22Rv1 (cell line): Measurements from ENCODE around the gene NRXN2.

Experiments used
- H3K27ac ChIP-seq: fragments of 450-650 bp; 2 replicates; pipeline ENCODE4 v1.5.1; 2017
- ZFX ChIP-seq: fragments of 450-650 bp; IDR thresholded peaks from 2 replicates; pipeline ENCODE4 v1.6.1; 2017; ENCODE audit warnings: antibody characterized with exemption, borderline replicate concordance
- TF ChIP-seq, protein P1 (sequence below): fragments of 450-650 bp; IDR thresholded peaks from 2 replicates; pipeline ENCODE4 v1.5.1; 2017; ENCODE audit warnings: mild to moderate bottlenecking

NRXN2 gene

DNA sequence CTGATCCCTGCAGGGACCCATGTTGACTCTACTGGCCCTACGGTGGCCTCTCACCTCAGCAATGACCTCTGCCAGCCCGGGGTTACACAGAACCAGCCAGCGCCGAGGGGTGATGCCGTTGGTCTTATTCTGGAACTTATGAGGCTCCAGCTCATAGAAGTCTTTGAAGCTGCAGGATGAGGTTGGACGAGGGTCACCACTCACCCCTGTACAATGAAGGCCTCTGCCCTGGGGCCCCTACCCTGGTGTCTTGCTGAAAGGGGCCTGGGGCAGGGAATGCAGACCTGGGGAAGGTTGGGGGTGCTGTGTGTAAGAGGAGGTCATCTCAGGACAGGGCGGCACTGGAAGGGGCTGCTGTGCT, 30.0 kb upstream of the NRXN2 start:
- no peak overlapping the region for H3K27ac ChIP-seq
- TF ChIP-seq, protein P1, sequence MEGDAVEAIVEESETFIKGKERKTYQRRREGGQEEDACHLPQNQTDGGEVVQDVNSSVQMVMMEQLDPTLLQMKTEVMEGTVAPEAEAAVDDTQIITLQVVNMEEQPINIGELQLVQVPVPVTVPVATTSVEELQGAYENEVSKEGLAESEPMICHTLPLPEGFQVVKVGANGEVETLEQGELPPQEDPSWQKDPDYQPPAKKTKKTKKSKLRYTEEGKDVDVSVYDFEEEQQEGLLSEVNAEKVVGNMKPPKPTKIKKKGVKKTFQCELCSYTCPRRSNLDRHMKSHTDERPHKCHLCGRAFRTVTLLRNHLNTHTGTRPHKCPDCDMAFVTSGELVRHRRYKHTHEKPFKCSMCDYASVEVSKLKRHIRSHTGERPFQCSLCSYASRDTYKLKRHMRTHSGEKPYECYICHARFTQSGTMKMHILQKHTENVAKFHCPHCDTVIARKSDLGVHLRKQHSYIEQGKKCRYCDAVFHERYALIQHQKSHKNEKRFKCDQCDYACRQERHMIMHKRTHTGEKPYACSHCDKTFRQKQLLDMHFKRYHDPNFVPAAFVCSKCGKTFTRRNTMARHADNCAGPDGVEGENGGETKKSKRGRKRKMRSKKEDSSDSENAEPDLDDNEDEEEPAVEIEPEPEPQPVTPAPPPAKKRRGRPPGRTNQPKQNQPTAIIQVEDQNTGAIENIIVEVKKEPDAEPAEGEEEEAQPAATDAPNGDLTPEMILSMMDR, result no peak
- no peak for TF ChIP-seq ZFX

DNA sequence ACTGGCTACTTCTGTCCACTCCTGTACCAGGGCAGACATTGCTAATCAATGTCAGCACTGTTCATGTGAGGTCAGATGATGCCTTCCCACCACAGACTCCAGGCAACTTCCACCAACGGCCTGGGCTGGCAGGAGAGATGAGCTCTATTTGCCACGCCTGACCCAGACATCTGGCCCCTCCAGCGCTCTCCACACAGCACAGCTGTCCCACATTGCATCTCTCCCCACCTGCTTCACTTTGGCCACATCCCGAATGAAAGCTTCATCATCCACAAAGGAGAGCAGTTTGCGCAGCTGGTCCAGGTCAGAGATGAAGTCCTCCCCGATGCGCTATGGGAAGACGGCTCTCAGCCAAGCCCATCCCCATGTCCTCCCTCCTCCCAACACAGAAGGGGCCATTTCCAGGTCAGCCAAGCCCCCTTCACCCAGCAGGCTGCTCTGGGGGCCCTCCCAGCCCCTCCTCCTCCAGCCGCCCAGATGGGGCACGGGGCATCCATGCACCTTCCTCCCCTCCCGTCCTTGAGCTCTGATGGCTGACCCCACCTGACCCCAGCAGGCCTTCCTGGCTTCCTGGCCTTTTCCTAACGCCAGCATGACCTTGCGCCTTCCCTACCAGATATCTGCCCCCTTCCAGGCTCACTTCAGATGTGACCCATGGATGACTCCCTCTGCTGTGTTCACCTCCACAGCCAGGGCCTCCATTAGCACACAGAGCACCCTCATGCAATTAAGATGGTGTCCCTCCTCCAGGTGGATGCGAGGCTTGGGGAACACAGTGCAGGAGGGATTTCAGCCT, 29.4 kb upstream of the NRXN2 start:
- TF ChIP-seq, protein P1, result no peak
- no peak for TF ChIP-seq ZFX
- no peak overlapping the region for H3K27ac ChIP-seq

- TF ChIP-seq, protein P1, result no peak
- TF ChIP-seq ZFX, result no peak
- H3K27ac ChIP-seq, result no peak overlapping the region
Measured at GRCh38 chr11:64751580-64751979, 28.6 kb upstream of the NRXN2 start.

- no peak overlapping the region for H3K27ac ChIP-seq
- TF ChIP-seq, protein P1, result no peak
- no peak for TF ChIP-seq ZFX
Measured at GRCh38 chr11:64751136-64751535, 28.1 kb upstream of the NRXN2 start.

GRCh38 chr11:64750361-64751054, 27.5 kb upstream of the NRXN2 start:
- no peak overlapping the region for H3K27ac ChIP-seq
- TF ChIP-seq ZFX, result no peak
- TF ChIP-seq, protein P1, result no peak

- no peak overlapping the region for H3K27ac ChIP-seq
- TF ChIP-seq, protein P1, result no peak
- TF ChIP-seq ZFX, result no peak
Measured at GRCh38 chr11:64747961-64748665, 25.1 kb upstream of the NRXN2 start.

DNA sequence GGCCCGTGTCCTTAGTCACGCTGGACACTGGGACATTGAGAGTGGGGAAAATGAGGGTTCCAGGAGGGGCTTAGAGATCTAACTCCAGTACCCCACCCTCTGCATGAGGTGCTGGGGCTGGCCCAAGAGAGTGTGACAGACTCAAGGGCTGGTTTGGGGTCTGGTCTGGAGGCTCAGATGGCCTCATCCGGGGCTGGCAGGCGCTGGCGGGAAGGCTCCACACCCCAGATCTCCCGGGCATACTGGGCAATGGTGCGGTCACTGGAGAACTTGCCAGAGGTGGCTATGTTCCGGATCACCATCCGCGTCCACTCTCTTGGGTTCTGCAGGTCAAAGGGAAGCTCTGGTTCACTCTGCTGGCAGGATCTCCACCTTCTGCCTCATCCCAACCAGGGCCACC, 23.5 kb upstream of the NRXN2 start:
- TF ChIP-seq, protein P1, result no peak
- TF ChIP-seq ZFX, result no peak
- H3K27ac ChIP-seq, result no peak overlapping the region
